Hepatocyte (in vitro differentiated cells): ENCODE measurements around the gene PTRHD1. TPM values are rescaled to one million over a fixed set of nuclear protein-coding genes. Genes with fewer than 3 reads are reported as not detected.

ENCODE experiments used
- DNase-seq: peaks from one replicate; pipeline ENCODE4 v3.0.0-alpha.2; 2016; ENCODE audit warnings: low spot score
- H2AFZ ChIP-seq: fragments of 200-600 bp; sonication (generic); 2 replicates; pipeline ENCODE4 v1.6.0; 2016; ENCODE audit warnings: antibody characterized with exemption, mild to moderate bottlenecking
- H3K27ac ChIP-seq: fragments of 200-600 bp; sonication (generic); 2 replicates; pipeline ENCODE4 v1.5.1; 2016; ENCODE audit warnings: mild to moderate bottlenecking
- H3K27me3 ChIP-seq: fragments of 200-600 bp; sonication (generic); 2 replicates; pipeline ENCODE4 v1.6.1; 2016
- H3K36me3 ChIP-seq: fragments of 200-600 bp; sonication (generic); replicated peaks from 2 replicates; pipeline ENCODE4 v1.5.1; 2016; ENCODE audit warnings: low read depth; ENCODE audit not compliant: insufficient read depth
- H3K4me1 ChIP-seq: fragments of 200-600 bp; sonication (generic); 2 replicates; pipeline ENCODE4 v1.5.1; 2016; ENCODE audit warnings: mild to moderate bottlenecking, moderate library complexity; ENCODE audit not compliant: insufficient read depth
- H3K4me2 ChIP-seq: fragments of 200-600 bp; sonication (generic); 2 replicates; pipeline ENCODE4 v1.6.0; 2016
- H3K4me3 ChIP-seq: fragments of 200-600 bp; sonication (generic); 2 replicates; pipeline ENCODE4 v1.5.1; 2016; ENCODE audit warnings: mild to moderate bottlenecking
- H3K79me2 ChIP-seq: fragments of 200-600 bp; sonication (generic); 2 replicates; pipeline ENCODE4 v1.6.0; 2017; ENCODE audit warnings: mild to moderate bottlenecking
- H3K9me2 ChIP-seq: fragments of 200-600 bp; sonication (generic); replicated peaks from 2 replicates; pipeline ENCODE4 v1.6.0; 2017; ENCODE audit warnings: mild to moderate bottlenecking; ENCODE audit not compliant: insufficient read depth
- H3K9me3 ChIP-seq: fragments of 200-600 bp; sonication (generic); 2 replicates; pipeline ENCODE4 v1.5.1; 2016; ENCODE audit warnings: low read depth, mild to moderate bottlenecking
- H4K20me1 ChIP-seq: fragments of 200-600 bp; sonication (generic); 2 replicates; pipeline ENCODE4 v1.6.0; 2016; ENCODE audit warnings: mild to moderate bottlenecking; ENCODE audit not compliant: insufficient read depth, poor library complexity, severe bottlenecking
- CTCF ChIP-seq: fragments of 200-600 bp; sonication (generic); IDR thresholded peaks from 2 replicates; pipeline ENCODE4 v1.5.1; 2016; ENCODE audit warnings: antibody characterized with exemption, mild to moderate bottlenecking; ENCODE audit not compliant: poor library complexity
- EZH2 ChIP-seq: fragments of 200-600 bp; sonication (generic); IDR thresholded peaks from 2 replicates; pipeline ENCODE4 v1.6.1; 2016; ENCODE audit warnings: antibody characterized with exemption, mild to moderate bottlenecking, borderline replicate concordance
- EZH2phosphoT487 ChIP-seq: fragments of 200-600 bp; sonication (generic); IDR thresholded peaks from one replicate; pipeline ENCODE4 v1.6.1; 2018; ENCODE audit warnings: antibody characterized with exemption, mild to moderate bottlenecking, low read depth, moderate library complexity; ENCODE audit not compliant: unreplicated experiment, severe bottlenecking
- WGBS: methylation state at CpG from one replicate; pipeline ENCODE4 v1.1.6; 2016; ENCODE audit warnings: low lambda C conversion rate; ENCODE audit errors: missing lambda C conversion rate; 5-methylcytosine and 5-hydroxymethylcytosine counted together
- polyA plus RNA-seq: library from polyadenylated mRNA; unstranded; fragments of >200 nt; fragmentation: Nextera tagmentation; extraction: Ambion mirVana; gene quantifications from 2 replicates; pipeline ENCODE4 v1.2.1, GENCODE V29; 2016
- total RNA-seq: library from RNA; depleted of rRNA; stranded (reverse); fragments of >200 nt; gene quantifications from 2 replicates; pipeline ENCODE4 v1.2.3, GENCODE V29; 2014

PTRHD1 gene
- total and polyA plus RNA-seq, 2 experiments from 2014 or later: 47.8 to 61.1 TPM

GRCh38 chr2:24821433-24821891, 28.3 kb upstream of the PTRHD1 start:
- H3K9me3 ChIP-seq: no peaks in the 10 kb centered on the region
- WGBS: 97% methylated on average over 15 of the region's 15 CpGs
- no peaks in the 10 kb centered on the region for H4K20me1 ChIP-seq
- no peak for DNase-seq
- H2AFZ ChIP-seq: no peak overlapping the region
- H3K79me2 ChIP-seq: no peaks in the 10 kb centered on the region
- no peak overlapping the region for H3K27ac ChIP-seq
- no peaks in the 10 kb centered on the region for H3K36me3 ChIP-seq
- no peak for TF ChIP-seq EZH2
- no peak for TF ChIP-seq CTCF
- no peak for TF ChIP-seq EZH2phosphoT487
- H3K27me3 ChIP-seq: no peaks in the 10 kb centered on the region
- no peak overlapping the region for H3K4me3 ChIP-seq
- no peaks in the 10 kb centered on the region for H3K4me1 ChIP-seq
- no peaks in the 10 kb centered on the region for H3K9me2 ChIP-seq
- H3K4me2 ChIP-seq: no peak overlapping the region

DNA sequence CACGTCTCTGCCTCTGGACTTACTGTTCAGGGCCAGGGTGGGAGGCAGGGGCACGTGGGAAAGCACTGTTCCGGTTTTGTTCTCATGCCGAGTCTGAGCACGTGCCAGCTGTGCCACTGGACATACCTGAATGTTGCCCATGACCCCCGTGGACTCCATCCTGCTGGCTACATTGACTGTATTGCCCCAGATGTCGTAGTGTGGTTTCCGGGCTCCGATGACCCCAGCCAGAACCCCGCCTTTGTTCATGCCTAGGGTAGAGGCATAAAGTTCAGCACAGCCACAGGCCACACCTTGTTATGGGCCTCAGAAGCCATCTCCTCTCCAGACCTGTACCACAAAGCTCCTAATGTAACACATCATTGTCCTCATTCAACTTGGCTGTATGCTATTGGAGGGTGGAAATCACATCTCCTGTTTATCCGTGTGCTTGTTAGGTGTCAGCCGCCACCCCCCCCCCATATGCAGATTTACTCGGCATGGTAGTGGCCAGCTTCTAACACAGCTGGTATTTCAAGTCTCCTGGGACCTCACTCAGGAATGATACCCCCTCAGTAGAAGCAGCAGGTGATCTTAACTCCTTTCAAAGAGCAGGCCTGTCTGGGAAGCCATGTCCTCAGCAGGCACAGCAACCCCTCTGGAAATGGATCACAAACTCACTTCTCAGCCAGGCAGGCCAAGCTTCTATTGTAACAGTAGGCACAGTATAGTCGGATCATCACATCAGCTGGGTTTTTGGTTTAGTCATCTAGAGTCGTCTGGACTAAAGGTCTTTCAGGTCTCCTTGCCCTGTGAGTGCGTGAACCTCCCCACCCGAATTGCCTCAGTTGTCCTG, 27.6 kb upstream of the PTRHD1 start:
- no peaks in the 10 kb centered on the region for H3K36me3 ChIP-seq
- H3K27ac ChIP-seq: no peak overlapping the region
- H3K79me2 ChIP-seq: no peaks in the 10 kb centered on the region
- TF ChIP-seq CTCF (no peak), EZH2phosphoT487 (no peak), EZH2 (no peak)
- DNase-seq: no peak
- H3K4me1 ChIP-seq: no peaks in the 10 kb centered on the region
- no peaks in the 10 kb centered on the region for H4K20me1 ChIP-seq
- H3K9me2 ChIP-seq: no peaks in the 10 kb centered on the region
- 94% methylated on average over 17 of the region's 17 CpGs for WGBS
- no peaks in the 10 kb centered on the region for H3K9me3 ChIP-seq
- H3K4me2 ChIP-seq: no peak overlapping the region
- no peak overlapping the region for H2AFZ ChIP-seq
- H3K27me3 ChIP-seq: no peaks in the 10 kb centered on the region
- H3K4me3 ChIP-seq: no peak overlapping the region

DNA sequence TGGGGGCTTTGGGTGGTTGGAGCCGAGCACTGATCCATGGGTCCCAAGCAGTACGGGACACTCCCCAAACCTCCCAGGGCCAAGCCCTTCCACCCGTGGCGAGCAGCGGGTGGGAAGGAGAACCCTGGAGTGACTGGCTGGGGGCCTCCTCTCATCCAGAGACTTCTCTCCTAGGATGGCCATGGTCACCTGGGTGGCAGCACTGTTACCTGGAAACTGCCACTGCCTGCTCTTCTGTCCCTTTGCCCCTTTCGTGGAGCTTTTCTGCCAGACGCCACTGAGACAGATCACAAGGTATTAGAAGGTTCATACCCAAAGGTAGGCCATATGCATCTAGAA, 27.0 kb upstream of the PTRHD1 start:
- H3K4me2 ChIP-seq: no peak overlapping the region
- no peak overlapping the region for H2AFZ ChIP-seq
- H3K4me1 ChIP-seq: no peaks in the 10 kb centered on the region
- no peaks in the 10 kb centered on the region for H3K79me2 ChIP-seq
- no peaks in the 10 kb centered on the region for H3K36me3 ChIP-seq
- no peak overlapping the region for H3K4me3 ChIP-seq
- DNase-seq: no peak
- H3K27me3 ChIP-seq: no peaks in the 10 kb centered on the region
- no peaks in the 10 kb centered on the region for H4K20me1 ChIP-seq
- no peak overlapping the region for H3K27ac ChIP-seq
- no peaks in the 10 kb centered on the region for H3K9me2 ChIP-seq
- 95% methylated on average over 6 of the region's 7 CpGs for WGBS
- TF ChIP-seq EZH2phosphoT487: no peak
- no peak for TF ChIP-seq CTCF
- no peak for TF ChIP-seq EZH2
- no peaks in the 10 kb centered on the region for H3K9me3 ChIP-seq
